GM18505 (cell line): Measurements from ENCODE around the gene RTKN.

Source experiments
- ATAC-seq: cut with Tn5 transposase; IDR thresholded peaks from one replicate; pipeline ENCODE4 v1.9.1; 2021; ENCODE audit not compliant: unreplicated experiment
- POLR2A ChIP-seq: IDR thresholded peaks from 4 replicates; pipeline ENCODE4 v1.6.1; 2011; ENCODE audit warnings: borderline replicate concordance; ENCODE audit not compliant: insufficient read depth, insufficient read length; ENCODE audit errors: extremely low read depth

The RTKN gene

GRCh38 chr2:74413001-74413698, 28.6 kb downstream of the RTKN start:
- no peak for TF ChIP-seq POLR2A
- ATAC-seq, result no peak

DNA sequence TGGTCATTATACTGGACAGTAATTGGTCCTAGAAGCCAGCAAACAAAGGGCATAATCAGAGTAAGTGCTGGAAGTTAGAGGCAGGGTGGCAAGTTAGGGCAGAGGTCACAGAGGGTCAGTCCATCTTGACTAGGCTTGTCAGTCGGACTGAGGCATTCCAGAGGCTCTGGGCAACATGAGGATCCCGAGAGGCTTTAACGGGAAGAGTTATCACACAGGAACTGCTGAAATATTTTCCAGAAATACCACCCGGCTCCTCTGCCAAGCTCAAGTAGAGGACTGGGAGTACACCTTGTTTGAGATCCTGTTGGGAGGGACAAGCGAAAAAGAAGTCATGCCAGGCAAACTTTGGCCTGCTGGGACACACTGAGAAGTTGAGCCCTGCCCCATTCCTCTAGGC, 34.1 kb downstream of the RTKN start:
- TF ChIP-seq POLR2A, result no peak
- ATAC-seq, result no peak

DNA sequence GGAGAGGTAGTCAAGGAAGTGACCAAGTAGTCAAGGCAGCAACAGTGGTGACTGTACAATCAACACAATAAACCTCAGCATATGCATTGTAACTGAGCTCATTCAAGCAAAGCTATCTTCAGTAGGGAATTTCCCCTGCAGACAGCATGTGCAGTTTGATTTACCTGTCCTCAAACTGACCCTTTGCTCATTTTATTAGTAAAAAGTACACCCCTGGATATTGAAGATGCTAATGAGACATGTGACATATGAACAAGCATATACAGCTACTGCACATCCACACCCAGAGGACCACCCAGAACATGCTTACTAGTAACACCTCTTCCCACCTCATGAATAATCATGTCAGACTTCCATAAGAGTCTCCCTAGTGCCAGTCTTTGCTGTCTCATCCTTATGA, 35.7 kb downstream of the RTKN start:
- peak; percentile 76 for ATAC-seq
- no peak for TF ChIP-seq POLR2A

- ATAC-seq, result no peak
- no peak for TF ChIP-seq POLR2A
Measured at GRCh38 chr2:74401891-74402290, 39.8 kb downstream of the RTKN start.

GRCh38 chr2:74399785-74400184, 42.0 kb downstream of the RTKN start:
- ATAC-seq, result no peak
- no peak for TF ChIP-seq POLR2A

GRCh38 chr2:74396149-74396548, 45.6 kb downstream of the RTKN start:
- TF ChIP-seq POLR2A, result no peak
- no peak for ATAC-seq

GRCh38 chr2:74393525-74393924, 48.2 kb downstream of the RTKN start:
- no peak for TF ChIP-seq POLR2A
- ATAC-seq, result no peak

GRCh38 chr2:74392449-74392743, 49.3 kb downstream of the RTKN start:
- TF ChIP-seq POLR2A, result no peak

GRCh38 chr2:74391580-74392448, 49.9 kb downstream of the RTKN start:
- ATAC-seq, result peak; percentile 68
- peak; percentile 66 for TF ChIP-seq POLR2A

More at GRCh38 chr2:74392449-74392743, 49.3 kb downstream of the RTKN start:
- ATAC-seq, result no peak

DNA sequence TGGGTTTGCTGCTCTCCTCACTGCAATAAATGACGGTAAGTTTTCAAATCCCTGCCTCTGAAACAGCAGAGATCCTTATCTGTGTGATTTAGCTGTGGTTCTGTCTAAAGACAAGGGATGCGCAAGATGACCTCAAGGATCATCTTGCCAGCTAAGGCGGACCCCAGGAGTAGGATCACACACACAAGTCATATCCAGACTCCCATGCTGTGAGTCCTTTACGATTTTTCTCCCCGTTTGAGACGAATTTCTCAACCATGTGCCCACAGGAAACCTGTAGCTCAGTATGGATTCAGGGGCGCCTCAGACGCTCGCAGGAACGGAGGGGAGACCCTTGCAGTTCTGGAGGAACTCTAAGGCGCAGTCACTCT, 50.5 kb downstream of the RTKN start:
- no peak for TF ChIP-seq POLR2A
- peak; percentile 19 for ATAC-seq

GRCh38 chr2:74390606-74391005, 51.1 kb downstream of the RTKN start:
- ATAC-seq, result no peak
- no peak for TF ChIP-seq POLR2A

- no peak for TF ChIP-seq POLR2A
- no peak for ATAC-seq
Measured at GRCh38 chr2:74387346-74387745, 54.4 kb downstream of the RTKN start.

DNA sequence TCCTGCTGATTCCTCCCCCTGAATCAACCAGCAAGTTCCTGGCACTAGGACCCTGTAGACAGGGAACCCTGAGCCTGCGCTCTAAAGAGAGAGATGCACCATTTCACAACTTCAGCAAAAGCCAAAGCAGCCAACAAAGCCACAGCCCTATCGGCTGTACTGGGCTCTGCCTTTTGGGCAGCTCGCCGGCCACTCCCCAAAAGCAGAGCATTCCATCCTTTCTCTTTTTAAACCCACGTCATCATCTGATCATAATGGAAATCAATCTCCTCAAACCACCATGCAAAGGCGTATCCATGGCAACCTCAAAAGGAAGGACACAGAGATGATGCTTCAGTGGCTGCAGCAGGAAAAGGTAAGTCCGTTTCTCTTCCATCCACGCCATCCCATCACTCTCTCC, 56.3 kb downstream of the RTKN start:
- TF ChIP-seq POLR2A, result no peak
- ATAC-seq, result no peak

- ATAC-seq, result no peak
- no peak for TF ChIP-seq POLR2A
Measured at GRCh38 chr2:74384051-74384450, 57.7 kb downstream of the RTKN start.
